Rectal smooth muscle tissue (tissue), 1 donor: ENCODE measurements around the gene MPC1.
"Not testable (repeated sequence)": the region's sequence is repeated elsewhere in the genome, so short reads cannot be mapped to it uniquely, and the experiment has no call there.

ENCODE experiments used
- H3K27ac ChIP-seq: one replicate; pipeline ENCODE4 v1.7.0; 2013; ENCODE audit warnings: low read depth, low read length, inconsistent platforms
- H3K27me3 ChIP-seq: one replicate; pipeline ENCODE4 v1.7.0; 2013; ENCODE audit warnings: low read length; ENCODE audit not compliant: control insufficient read depth, insufficient read depth
- H3K36me3 ChIP-seq: one replicate; pipeline ENCODE4 v1.7.0; 2013; ENCODE audit warnings: low read length; ENCODE audit not compliant: control insufficient read depth, insufficient read depth
- H3K4me1 ChIP-seq: one replicate; pipeline ENCODE4 v1.7.0; 2013; ENCODE audit warnings: low read length; ENCODE audit not compliant: control insufficient read depth, insufficient read depth
- H3K4me3 ChIP-seq: one replicate; pipeline ENCODE4 v1.7.0; 2013; ENCODE audit warnings: low read length
- H3K9ac ChIP-seq: one replicate; pipeline ENCODE4 v1.7.0; 2013; ENCODE audit warnings: low read length

MPC1 gene

GRCh38 chr6:166365221-166365620, 17.5 kb downstream of the MPC1 start:
- no peaks in the 10 kb centered on the region for H3K27me3 ChIP-seq
- H3K9ac ChIP-seq = no peak overlapping the region
- H3K36me3 ChIP-seq = peaks cover 7% of the 10 kb centered on the region
- H3K4me3 ChIP-seq = no peak overlapping the region
- no peak overlapping the region for H3K27ac ChIP-seq
- H3K4me1 ChIP-seq = peaks cover 4% of the 10 kb centered on the region

DNA sequence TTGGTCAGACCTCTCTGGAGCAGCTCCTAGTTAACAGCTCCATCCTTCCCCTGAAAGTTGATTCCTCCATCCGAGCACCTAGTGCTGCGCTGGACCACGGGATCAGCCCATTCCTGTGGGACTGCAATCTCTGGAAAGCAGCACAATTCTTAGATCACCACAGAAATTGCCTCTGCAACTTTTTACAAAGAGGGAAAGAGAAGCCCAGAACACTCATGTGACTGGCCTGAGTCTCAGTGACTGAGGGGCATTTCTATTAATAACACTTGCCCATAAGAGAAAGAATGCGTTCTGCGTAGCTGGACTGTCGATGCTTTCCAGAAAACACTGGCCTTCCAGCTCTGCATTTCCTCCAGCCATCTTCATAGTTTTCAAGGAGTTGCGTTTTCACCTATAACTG, 18.3 kb downstream of the MPC1 start:
- peaks cover 7% of the 10 kb centered on the region for H3K36me3 ChIP-seq
- peak overlapping the region; percentile 36 for H3K27ac ChIP-seq
- H3K4me3 ChIP-seq = no peak overlapping the region
- H3K27me3 ChIP-seq = no peaks in the 10 kb centered on the region
- H3K9ac ChIP-seq = no peak overlapping the region
- peaks cover 4% of the 10 kb centered on the region for H3K4me1 ChIP-seq

DNA sequence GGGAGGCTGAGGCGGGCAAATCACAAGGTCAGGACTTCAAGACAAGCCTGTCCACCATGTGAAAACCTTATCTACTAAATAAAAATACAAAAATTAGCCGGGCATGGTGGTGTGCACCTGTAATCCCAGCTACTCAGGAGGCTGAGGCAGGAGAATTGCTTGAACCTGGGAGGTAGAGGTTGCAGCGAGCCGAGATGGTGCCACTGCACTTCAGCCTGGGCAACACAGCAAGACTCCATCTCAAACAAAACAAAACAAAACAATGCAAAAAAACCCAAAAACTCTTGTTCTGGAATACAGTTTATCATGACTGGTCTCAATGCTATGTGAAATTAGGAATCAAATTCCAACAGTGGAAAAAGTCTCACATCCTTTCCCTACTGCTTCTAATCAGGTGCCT, 20.3 kb downstream of the MPC1 start:
- not testable (repeated sequence) for H3K4me3 ChIP-seq, H3K27ac ChIP-seq, H3K36me3 ChIP-seq, H3K9ac ChIP-seq, H3K4me1 ChIP-seq, H3K27me3 ChIP-seq

GRCh38 chr6:166361077-166361429, 21.7 kb downstream of the MPC1 start:
- H3K36me3 ChIP-seq = peaks cover 7% of the 10 kb centered on the region
- H3K27ac ChIP-seq = no peak overlapping the region
- H3K9ac ChIP-seq = no peak overlapping the region
- H3K4me3 ChIP-seq = no peak overlapping the region
- H3K4me1 ChIP-seq = peaks cover 4% of the 10 kb centered on the region
- H3K27me3 ChIP-seq = no peaks in the 10 kb centered on the region

GRCh38 chr6:166360243-166361076, 22.3 kb downstream of the MPC1 start:
- no peak overlapping the region for H3K9ac ChIP-seq
- H3K4me3 ChIP-seq = no peak overlapping the region
- no peaks in the 10 kb centered on the region for H3K27me3 ChIP-seq
- H3K4me1 ChIP-seq = peaks cover 4% of the 10 kb centered on the region
- H3K36me3 ChIP-seq = peaks cover 3% of the 10 kb centered on the region
- H3K27ac ChIP-seq = no peak overlapping the region

DNA sequence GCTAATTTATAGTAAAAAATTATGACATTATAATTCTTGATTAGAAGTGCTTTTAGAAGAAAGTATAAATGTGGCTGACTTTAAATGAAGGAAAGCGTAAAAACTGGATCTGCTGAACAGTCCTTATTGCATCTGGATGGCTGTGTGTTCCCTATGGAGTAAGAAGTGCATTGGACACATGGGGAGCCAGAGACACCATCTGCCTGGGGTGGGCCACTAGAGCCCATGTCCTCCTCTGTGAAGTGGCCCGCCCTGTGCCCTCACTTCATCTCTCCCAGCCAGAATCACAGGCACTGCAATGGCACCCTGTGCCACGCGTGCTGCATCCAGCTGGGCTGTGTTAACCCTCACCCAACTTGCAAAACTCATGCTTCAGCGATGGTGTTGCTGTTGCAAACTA, 27.2 kb downstream of the MPC1 start:
- Histone ChIP-seq H3K27me3 (no peaks in the 10 kb centered on the region), H3K4me3 (no peak overlapping the region), H3K27ac (no peak overlapping the region), H3K36me3 (no peaks in the 10 kb centered on the region), H3K9ac (no peak overlapping the region), H3K4me1 (no peaks in the 10 kb centered on the region)

DNA sequence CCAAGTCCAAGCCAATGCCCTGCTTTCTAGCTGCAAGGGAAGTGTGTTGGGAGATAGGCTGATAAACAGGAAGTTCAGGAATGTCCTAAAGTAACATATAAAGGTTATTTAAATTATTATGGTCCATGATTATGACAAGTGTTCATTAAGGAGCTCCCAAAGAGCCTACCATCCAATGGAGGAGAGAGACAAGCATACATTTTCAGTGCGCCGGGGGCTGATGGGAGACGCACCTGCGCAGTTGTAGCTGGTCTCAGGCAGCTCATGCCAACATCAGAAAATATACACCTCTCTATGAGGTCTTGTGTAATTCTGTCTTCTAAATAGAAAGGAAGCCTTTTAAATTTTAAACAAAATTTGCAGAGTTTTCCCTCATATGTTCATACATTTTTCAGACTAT, 27.8 kb downstream of the MPC1 start:
- H3K27me3 ChIP-seq = no peaks in the 10 kb centered on the region
- no peak overlapping the region for H3K4me3 ChIP-seq
- no peak overlapping the region for H3K9ac ChIP-seq
- no peaks in the 10 kb centered on the region for H3K4me1 ChIP-seq
- H3K27ac ChIP-seq = no peak overlapping the region
- no peaks in the 10 kb centered on the region for H3K36me3 ChIP-seq

- H3K9ac ChIP-seq = no peak overlapping the region
- no peak overlapping the region for H3K27ac ChIP-seq
- no peaks in the 10 kb centered on the region for H3K36me3 ChIP-seq
- no peaks in the 10 kb centered on the region for H3K4me1 ChIP-seq
- no peaks in the 10 kb centered on the region for H3K27me3 ChIP-seq
- H3K4me3 ChIP-seq = no peak overlapping the region
Measured at GRCh38 chr6:166354143-166354542, 28.6 kb downstream of the MPC1 start.

DNA sequence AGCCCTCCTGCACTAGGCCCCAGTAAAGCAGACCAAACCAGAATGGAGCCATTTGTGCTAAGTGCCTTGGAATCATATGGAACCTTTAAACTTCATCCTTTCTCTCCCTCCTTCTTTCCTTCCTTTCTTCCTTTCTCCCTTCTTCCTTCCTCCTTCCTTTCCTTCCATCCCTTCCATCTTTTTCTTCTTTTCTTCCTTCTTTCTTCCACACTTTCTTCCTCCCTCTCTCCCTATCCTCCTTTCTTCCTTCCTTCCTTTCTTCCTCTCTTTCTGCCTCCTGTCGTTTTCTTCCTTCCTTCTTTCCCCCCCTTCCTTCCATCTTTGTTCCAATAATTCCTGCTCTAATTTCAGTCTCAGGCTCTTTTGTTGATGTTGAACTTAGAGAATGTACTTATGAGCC, 29.2 kb downstream of the MPC1 start:
- H3K27me3 ChIP-seq = no peaks in the 10 kb centered on the region
- no peak overlapping the region for H3K27ac ChIP-seq
- no peaks in the 10 kb centered on the region for H3K4me1 ChIP-seq
- no peak overlapping the region for H3K9ac ChIP-seq
- no peak overlapping the region for H3K4me3 ChIP-seq
- H3K36me3 ChIP-seq = no peaks in the 10 kb centered on the region

- H3K27me3 ChIP-seq = no peaks in the 10 kb centered on the region
Measured at GRCh38 chr6:166352923-166353322, 29.8 kb downstream of the MPC1 start.

GRCh38 chr6:166351715-166352285, 30.9 kb downstream of the MPC1 start:
- no peak overlapping the region for H3K4me3 ChIP-seq
- no peak overlapping the region for H3K9ac ChIP-seq
- no peak overlapping the region for H3K27ac ChIP-seq

More at GRCh38 chr6:166352923-166353322, 29.8 kb downstream of the MPC1 start:
- H3K27ac ChIP-seq = no peak overlapping the region
- H3K4me1 ChIP-seq = no peaks in the 10 kb centered on the region
- no peak overlapping the region for H3K4me3 ChIP-seq
- no peaks in the 10 kb centered on the region for H3K36me3 ChIP-seq
- H3K9ac ChIP-seq = no peak overlapping the region

GRCh38 chr6:166348305-166348949, 34.3 kb downstream of the MPC1 start:
- no peak overlapping the region for H3K9ac ChIP-seq
- H3K27me3 ChIP-seq = no peaks in the 10 kb centered on the region
- peaks cover under 1% of the 10 kb centered on the region for H3K4me1 ChIP-seq
- no peak overlapping the region for H3K27ac ChIP-seq
- H3K36me3 ChIP-seq = no peaks in the 10 kb centered on the region
- no peak overlapping the region for H3K4me3 ChIP-seq

More at GRCh38 chr6:166351715-166352285, 30.9 kb downstream of the MPC1 start:
- Histone ChIP-seq H3K27me3 (no peaks in the 10 kb centered on the region), H3K36me3 (no peaks in the 10 kb centered on the region), H3K4me1 (no peaks in the 10 kb centered on the region)
